Measurements from ENCODE around the gene PTPRR. TPM values are rescaled to one million over a fixed set of nuclear protein-coding genes. Genes with fewer than 3 reads are reported as not detected.

PTPRR gene
- total and polyA plus RNA-seq, 2 of the 4 experiments (the other 2 are of a cell fraction) = 0.18 to 0.21 TPM

DNA sequence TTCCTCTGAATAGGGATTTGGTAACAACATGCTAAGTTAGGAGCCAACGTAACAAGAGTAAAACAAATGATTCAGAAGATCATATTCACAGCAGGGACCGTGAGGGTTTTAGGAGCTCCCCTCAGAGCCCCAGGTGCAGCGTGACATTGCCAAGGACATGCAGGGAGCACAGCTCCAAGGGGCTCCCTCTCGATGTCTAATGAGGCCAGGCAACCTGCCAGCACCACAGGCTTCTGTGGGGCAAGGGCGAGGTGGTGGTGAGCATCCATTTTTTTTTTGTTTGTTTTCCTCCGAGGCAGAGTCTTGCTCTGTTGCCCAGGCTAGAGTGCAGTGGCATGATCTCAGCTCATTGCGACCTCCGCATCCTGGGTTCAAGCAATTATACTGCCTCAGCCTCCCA lies 188.3 kb downstream of the PTPRR start:
- H3K9me3 ChIP-seq (ENCODE audit: control insufficient read depth, insufficient read depth, low read length) = no peaks in the 10 kb centered on the region
- H3K9me1 ChIP-seq (ENCODE audit: insufficient read depth, low read length) = no peaks in the 10 kb centered on the region
- no peak overlapping the region for H2BK15ac ChIP-seq (ENCODE audit: low read depth, low read length)
- no peak overlapping the region for H3K27ac ChIP-seq (ENCODE audit: insufficient read depth, low read length)
- H2BK5ac ChIP-seq (ENCODE audit: low read depth, low read length, poor library complexity, severe bottlenecking) = no peak overlapping the region
- H3K18ac ChIP-seq (ENCODE audit: low read depth, low read length) = no peak overlapping the region
- H3K23ac ChIP-seq (ENCODE audit: low read depth, low read length) = no peak overlapping the region
- no peaks in the 10 kb centered on the region for H4K20me1 ChIP-seq (ENCODE audit: insufficient read depth, low read length)
- in situ Hi-C loops (cut with MboI; ENCODE audit: low sequenced_read_pairs) (loop anchor here (5.0 to 25.0 kb wide), 2 partner anchors 655 to 855 kb away; no protein-coding TSS in a partner anchor), dilution Hi-C loops (cut with HindIII; ENCODE audit: low sequenced_read_pairs, unreplicated experiment) (no loop called here), intact Hi-C loops (cut with micrococcal nuclease) (loop anchor here (2.0 kb wide), 1 partner anchor 661 kb away; no protein-coding TSS in a partner anchor)
- no peak overlapping the region for H4K91ac ChIP-seq (ENCODE audit: insufficient read depth, low read depth, low read length)
- H2BK20ac ChIP-seq (ENCODE audit: low read depth, low read length) = no peak overlapping the region
- H2AK5ac ChIP-seq (ENCODE audit: low read depth, low read length) = no peak overlapping the region
- whole genome bisulfite sequencing, 2 experiments (ENCODE audit: extremely low coverage in 2 of 2, insufficient read length in 1 of 2) = 46% methylated on average over 2 of the region's 8 CpGs; no CpG with 5 or more reads in 1 of the 2 experiments
- no peaks in the 10 kb centered on the region for H3K27me3 ChIP-seq (ENCODE audit: control insufficient read depth, insufficient read depth, low read length)
- H3K14ac ChIP-seq (replicated peaks; ENCODE audit: low read depth, low read length) = no peak overlapping the region
- no TSS peak for BruUV-seq (replicated peaks)
- H2AFZ ChIP-seq (replicated peaks; ENCODE audit: low read length, poor library complexity) = no peak overlapping the region
- DNase-seq (no peak), ATAC-seq (ENCODE audit: low read depth) (no peak)
- no peak overlapping the region for H3K56ac ChIP-seq (ENCODE audit: extremely low read depth, insufficient read depth, low read length)
- no peak overlapping the region for H2BK120ac ChIP-seq (ENCODE audit: low read depth, low read length)
- H3K4me2 ChIP-seq (ENCODE audit: low read depth, low read length) = no peak overlapping the region
- H3K4ac ChIP-seq (ENCODE audit: low read depth, low read length) = no peak overlapping the region
- ChIA-PET POLR2A (ENCODE audit: unreplicated experiment) (no interaction called here), CTCF (interaction anchor here (2.6 kb wide), 1 partner anchor 12 kb away, joined by 15 read pairs; no protein-coding TSS in a partner anchor)
- H4K8ac ChIP-seq (ENCODE audit: low read depth in 2 of 2, low read length in 2 of 2) = no peak overlapping the region
- no peak overlapping the region for H4K5ac ChIP-seq (ENCODE audit: low read depth, low read length)
- TF ChIP-seq MXI1 (IDR thresholded peaks at IDR 0.05; ENCODE audit: borderline replicate concordance, low read depth, low read length) = no peak
- no peak for TF ChIP-seq MAFK (IDR thresholded peaks at IDR 0.05; ENCODE audit: low read depth, low read length)
- TF ChIP-seq, protein P1, sequence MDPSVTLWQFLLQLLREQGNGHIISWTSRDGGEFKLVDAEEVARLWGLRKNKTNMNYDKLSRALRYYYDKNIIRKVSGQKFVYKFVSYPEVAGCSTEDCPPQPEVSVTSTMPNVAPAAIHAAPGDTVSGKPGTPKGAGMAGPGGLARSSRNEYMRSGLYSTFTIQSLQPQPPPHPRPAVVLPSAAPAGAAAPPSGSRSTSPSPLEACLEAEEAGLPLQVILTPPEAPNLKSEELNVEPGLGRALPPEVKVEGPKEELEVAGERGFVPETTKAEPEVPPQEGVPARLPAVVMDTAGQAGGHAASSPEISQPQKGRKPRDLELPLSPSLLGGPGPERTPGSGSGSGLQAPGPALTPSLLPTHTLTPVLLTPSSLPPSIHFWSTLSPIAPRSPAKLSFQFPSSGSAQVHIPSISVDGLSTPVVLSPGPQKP (IDR thresholded peaks at IDR 0.05; ENCODE audit: borderline replicate concordance, low read depth, low read length) = no peak
- TF ChIP-seq SMC3 (IDR thresholded peaks at IDR 0.05; ENCODE audit: low read depth, low read length) = no peak
- TF ChIP-seq POLR2A (IDR thresholded peaks at IDR 0.05; ENCODE audit: low read depth, low read length) = no peak
- TF ChIP-seq MAZ (IDR thresholded peaks at IDR 0.05; ENCODE audit: borderline replicate concordance, low read depth, low read length) = no peak
- no peak for TF ChIP-seq CEBPB (IDR thresholded peaks at IDR 0.05; ENCODE audit: low read depth, low read length)
- no peak for TF ChIP-seq RFX5 (IDR thresholded peaks at IDR 0.05; ENCODE audit: low read depth, low read length)
- TF ChIP-seq CHD1 (IDR thresholded peaks at IDR 0.05; ENCODE audit: low read depth, low read length) = no peak
- no peak for TF ChIP-seq CTCF (conservative IDR thresholded peaks at IDR 0.05; ENCODE audit: low read depth, low read length)
- no peak for TF ChIP-seq RCOR1 (IDR thresholded peaks at IDR 0.05; ENCODE audit: insufficient replicate concordance, low read length)
- TF ChIP-seq FOS (IDR thresholded peaks at IDR 0.05; ENCODE audit: low read depth, low read length) = no peak
- TF ChIP-seq NFE2L2 (IDR thresholded peaks at IDR 0.05; ENCODE audit: low read depth, low read length) = no peak
- no peak for TF ChIP-seq USF2 (IDR thresholded peaks at IDR 0.05; ENCODE audit: low read depth, low read length)
- no peak for TF ChIP-seq BHLHE40 (IDR thresholded peaks at IDR 0.05; ENCODE audit: low read depth, low read length)
- H3K79me1 ChIP-seq (ENCODE audit: low read depth in 1 of 2, low read length in 2 of 2) = no peaks in the 10 kb centered on the region
- H3K9ac ChIP-seq (ENCODE audit: low read depth, low read length) = no peak overlapping the region
- H3K4me1 ChIP-seq (ENCODE audit: control insufficient read depth, insufficient read depth, low read length) = no peaks in the 10 kb centered on the region
- H3K4me3 ChIP-seq (ENCODE audit: insufficient read depth, low read depth, low read length) = no peak overlapping the region
- no peak overlapping the region for H2AK9ac ChIP-seq (replicated peaks; ENCODE audit: low read depth, low read length, poor library complexity)
- H3K36me3 ChIP-seq (ENCODE audit: control insufficient read depth, insufficient read depth, low read length) = no peaks in the 10 kb centered on the region

Measured in IMR-90 (cell line).